Subcutaneous abdominal adipose tissue (tissue), 5 donors: ENCODE results near the gene SAPCD2.

ENCODE experiments used
- H3K27ac ChIP-seq: one replicate; pipeline ENCODE4 v1.7.0; 2013; ENCODE audit warnings: low read depth, mild to moderate bottlenecking, inconsistent platforms, low read length, moderate library complexity
- H3K27me3 ChIP-seq, 5 donors: one replicate each; pipeline ENCODE4 v1.7.0; 2013; ENCODE audit warnings: low read length in 5 of 5, inconsistent platforms in 1 of 5; ENCODE audit not compliant: control insufficient read depth in 5 of 5, insufficient read depth in 4 of 5
- H3K36me3 ChIP-seq, 5 donors: one replicate each; pipeline ENCODE4 v1.7.0; 2013; ENCODE audit warnings: low read length in 5 of 5; ENCODE audit not compliant: control insufficient read depth in 5 of 5, insufficient read depth in 5 of 5
- H3K4me1 ChIP-seq, 5 donors: one replicate each; pipeline ENCODE4 v1.7.0; 2013; ENCODE audit warnings: low read length in 5 of 5, mild to moderate bottlenecking in 3 of 5, moderate library complexity in 1 of 5; ENCODE audit not compliant: control insufficient read depth in 5 of 5, insufficient read depth in 5 of 5
- H3K4me3 ChIP-seq, 5 donors: one replicate each; pipeline ENCODE4 v1.7.0; 2013; ENCODE audit warnings: low read length in 5 of 5, low read depth in 1 of 5
- H3K9ac ChIP-seq, 5 donors: one replicate each; pipeline ENCODE4 v1.7.0; 2013; ENCODE audit warnings: low read length in 5 of 5, mild to moderate bottlenecking in 4 of 5, moderate library complexity in 3 of 5
- H3K9me3 ChIP-seq, 5 donors: one replicate each; pipeline ENCODE4 v1.7.0; 2013; ENCODE audit warnings: low read length in 5 of 5; ENCODE audit not compliant: control insufficient read depth in 5 of 5
- donor health status: healthy.
- donor health status: healthy.
- donor health status: healthy.
- donor health status: healthy.
- donor health status: healthy.

SAPCD2 gene

DNA sequence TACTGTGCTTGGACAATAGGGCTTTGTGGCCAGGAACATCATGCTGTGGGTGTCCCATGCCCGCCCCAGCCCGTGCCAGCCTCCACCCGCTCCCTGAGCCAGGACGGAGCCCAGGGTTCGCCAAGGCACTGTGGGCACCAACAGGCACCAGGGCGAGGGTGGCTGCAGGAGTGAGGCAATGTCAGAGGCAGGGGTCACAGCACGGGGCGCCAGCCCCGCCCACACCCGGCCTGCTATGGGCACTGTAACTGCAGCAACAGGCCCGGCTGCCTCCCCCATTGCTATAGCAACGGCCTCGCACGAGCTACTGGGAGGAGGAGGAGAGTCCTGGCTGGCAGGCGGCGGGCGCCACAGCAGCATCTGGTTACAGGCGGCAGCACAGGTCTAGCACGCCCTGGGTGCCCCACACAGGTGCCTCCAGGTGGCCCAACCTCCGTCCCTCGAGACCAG is 44.8 kb downstream of the SAPCD2 start:
- H3K9ac ChIP-seq: no peak overlapping the region
- H3K27ac ChIP-seq: no peak overlapping the region

GRCh38 chr9:137023583-137023991 is 46.8 kb downstream of the SAPCD2 start:
- Histone ChIP-seq H3K9me3 (no peaks in the 10 kb centered on the region), H3K27me3 (no peaks in the 10 kb centered on the region), H3K4me3 (no peak overlapping the region), H3K27ac (peak overlapping the region; percentile 10), H3K9ac (peak overlapping the region in 1 of 5 donors; percentile 11), H3K4me1 (peaks cover 4 to 53% (median 41%) of the 10 kb centered on the region in 5 donors), H3K36me3 (peaks cover 0 to 24% (median 8%) of the 10 kb centered on the region in 5 donors)

More for the DNA sequence above, 44.8 kb downstream of the SAPCD2 start:
- Histone ChIP-seq H3K36me3 (peaks cover 0 to 10% (median 5%) of the 10 kb centered on the region in 5 donors), H3K27me3 (no peaks in the 10 kb centered on the region), H3K9me3 (no peaks in the 10 kb centered on the region), H3K4me1 (peaks cover 4 to 69% (median 53%) of the 10 kb centered on the region in 5 donors), H3K4me3 (no peak overlapping the region)

DNA sequence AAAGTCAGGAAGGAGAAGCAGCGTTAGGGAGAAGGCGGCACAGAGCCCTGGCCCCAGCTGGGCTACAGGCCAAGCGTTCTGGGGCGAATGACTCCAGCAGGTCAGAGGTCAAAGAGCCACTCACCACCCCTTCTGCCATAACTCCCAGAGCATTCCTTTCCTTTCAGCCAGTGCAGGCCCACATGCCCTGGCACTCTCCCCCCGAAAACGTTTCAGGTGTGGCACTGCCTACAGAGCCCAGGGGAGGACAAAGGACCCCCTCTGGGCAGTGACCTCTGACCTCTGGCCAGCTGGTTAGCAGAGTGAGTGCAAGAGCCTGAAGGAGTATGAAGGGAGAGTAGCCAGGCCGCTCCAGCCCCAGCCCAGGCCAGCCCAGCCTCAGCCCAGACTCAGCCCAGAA is 47.2 kb downstream of the SAPCD2 start:
- peak overlapping the region; percentile 10 for H3K27ac ChIP-seq
- H3K4me3 ChIP-seq: no peak overlapping the region
- H3K9ac ChIP-seq: peak overlapping the region in 1 of 5 donors; percentile 11
- no peaks in the 10 kb centered on the region for H3K27me3 ChIP-seq
- peaks cover 0 to 25% (median 8%) of the 10 kb centered on the region in 5 donors for H3K36me3 ChIP-seq
- H3K4me1 ChIP-seq: peaks cover 4 to 50% (median 37%) of the 10 kb centered on the region in 5 donors
- H3K9me3 ChIP-seq: no peaks in the 10 kb centered on the region

DNA sequence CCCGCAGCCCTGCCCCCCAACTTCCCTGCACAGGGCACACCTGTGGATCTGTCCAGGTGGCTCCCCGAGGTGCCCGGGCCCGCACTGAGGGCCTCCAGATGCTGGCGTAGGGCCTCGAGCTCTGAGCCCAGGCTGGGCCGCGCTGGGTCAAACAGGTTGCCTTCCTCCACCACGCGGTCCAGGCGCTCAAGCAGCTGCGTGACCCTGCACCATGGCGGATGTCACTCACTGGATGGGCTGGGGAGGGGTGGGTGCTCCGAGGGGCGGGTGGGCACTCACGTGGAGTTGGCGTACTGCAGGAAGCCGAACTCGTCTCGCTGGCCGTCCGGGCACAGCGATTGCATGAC is 47.7 kb downstream of the SAPCD2 start:
- Histone ChIP-seq H3K27me3 (no peaks in the 10 kb centered on the region), H3K4me1 (peaks cover 4 to 49% (median 37%) of the 10 kb centered on the region in 5 donors), H3K36me3 (peaks cover 0 to 30% (median 13%) of the 10 kb centered on the region in 5 donors), H3K9me3 (no peaks in the 10 kb centered on the region), H3K9ac (no peak overlapping the region), H3K27ac (no peak overlapping the region), H3K4me3 (no peak overlapping the region)

DNA sequence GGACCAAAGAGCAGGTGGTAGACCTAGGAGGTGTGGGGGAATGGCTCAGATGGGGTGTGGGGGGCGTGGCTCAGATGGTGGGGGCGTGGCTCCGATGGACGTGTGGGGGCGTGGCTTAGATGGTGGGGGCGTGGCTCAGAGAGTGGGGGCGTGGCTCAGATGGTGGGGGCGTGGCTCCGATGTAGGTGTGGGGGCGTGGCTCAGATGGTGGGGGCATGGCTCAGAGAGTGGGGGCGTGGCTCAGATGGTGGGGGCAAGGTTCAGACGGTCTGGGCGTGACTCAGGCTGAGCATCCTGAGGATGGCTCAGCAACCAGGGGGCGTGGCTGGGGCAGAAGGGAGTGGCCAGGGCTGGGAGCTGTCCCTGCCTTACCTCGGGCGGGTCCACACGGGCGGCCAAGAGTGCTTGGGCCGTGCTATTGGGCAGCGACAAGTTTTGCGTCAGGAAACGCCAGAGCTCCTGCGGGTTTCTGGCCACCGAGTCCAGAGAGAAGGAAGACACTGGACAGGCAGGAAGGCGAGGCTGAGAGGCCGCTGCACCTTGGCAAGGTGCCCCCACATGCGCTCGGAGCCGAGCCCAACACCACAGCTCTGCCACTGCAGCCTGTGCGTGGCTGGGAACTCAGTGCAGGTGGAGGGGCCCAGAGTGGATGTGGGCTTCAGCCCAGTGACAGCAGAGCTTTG is 48.2 kb downstream of the SAPCD2 start:
- Histone ChIP-seq H3K9me3 (no peaks in the 10 kb centered on the region), H3K27ac (no peak overlapping the region), H3K4me3 (no peak overlapping the region), H3K36me3 (peaks cover 0 to 35% (median 18%) of the 10 kb centered on the region in 5 donors), H3K4me1 (peaks cover 2 to 44% (median 32%) of the 10 kb centered on the region in 5 donors), H3K9ac (no peak overlapping the region), H3K27me3 (no peaks in the 10 kb centered on the region)

GRCh38 chr9:137021568-137021978 is 48.8 kb downstream of the SAPCD2 start:
- H3K4me1 ChIP-seq: peaks cover 0 to 39% (median 27%) of the 10 kb centered on the region in 5 donors
- H3K4me3 ChIP-seq: no peak overlapping the region
- H3K9me3 ChIP-seq: no peaks in the 10 kb centered on the region
- H3K9ac ChIP-seq: no peak overlapping the region
- no peak overlapping the region for H3K27ac ChIP-seq
- H3K27me3 ChIP-seq: no peaks in the 10 kb centered on the region
- H3K36me3 ChIP-seq: peaks cover 0 to 40% (median 23%) of the 10 kb centered on the region in 5 donors

DNA sequence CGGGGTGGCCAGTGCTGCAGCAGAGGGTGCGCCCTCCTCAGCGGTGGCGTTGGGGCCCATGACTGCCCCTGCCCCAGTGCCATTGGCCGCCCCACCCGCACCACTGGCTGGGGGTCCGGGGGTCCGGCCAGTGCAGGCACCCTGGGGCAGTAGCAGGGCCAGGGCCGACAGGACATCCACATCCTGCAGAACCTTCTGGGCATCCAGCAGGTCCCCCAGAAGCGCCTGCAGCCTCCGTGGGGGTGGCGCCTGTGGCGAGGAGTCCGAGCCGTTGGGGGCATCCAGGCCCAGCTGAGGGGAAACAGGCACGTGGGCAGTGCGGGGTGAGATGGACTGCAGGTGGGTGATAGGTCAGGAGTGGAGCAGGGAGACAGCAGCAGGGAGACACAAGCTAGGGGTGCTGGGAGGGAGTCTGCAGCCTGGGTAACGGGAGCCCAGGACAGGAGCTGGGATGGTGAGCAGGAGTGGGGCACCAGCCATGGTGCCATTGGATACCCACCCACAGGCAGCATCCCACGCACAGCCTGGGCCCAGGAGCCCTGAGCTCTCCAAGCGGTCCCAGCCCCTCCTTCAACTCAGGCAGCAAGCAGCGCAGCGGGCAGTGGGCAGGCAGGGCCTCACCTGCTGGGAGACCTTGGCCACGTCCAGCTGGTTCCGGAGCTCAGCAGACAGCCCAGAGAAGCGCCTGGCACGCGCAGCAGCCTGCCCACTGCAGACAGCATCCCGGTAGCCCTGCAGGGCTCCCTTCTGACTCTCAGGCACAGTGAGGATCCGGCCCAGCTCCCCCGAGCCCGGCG is 49.4 kb downstream of the SAPCD2 start:
- no peak overlapping the region for H3K9ac ChIP-seq
- H3K27me3 ChIP-seq: no peaks in the 10 kb centered on the region
- H3K9me3 ChIP-seq: no peaks in the 10 kb centered on the region
- no peak overlapping the region for H3K4me3 ChIP-seq
- no peak overlapping the region for H3K27ac ChIP-seq
- peaks cover 0 to 47% (median 28%) of the 10 kb centered on the region in 5 donors for H3K36me3 ChIP-seq
- H3K4me1 ChIP-seq: peaks cover 0 to 33% (median 20%) of the 10 kb centered on the region in 5 donors

- Histone ChIP-seq H3K9ac (no peak overlapping the region), H3K27me3 (no peaks in the 10 kb centered on the region), H3K36me3 (peaks cover 0 to 55% (median 36%) of the 10 kb centered on the region in 5 donors), H3K4me1 (peaks cover 0 to 24% (median 12%) of the 10 kb centered on the region in 5 donors), H3K9me3 (no peaks in the 10 kb centered on the region), H3K4me3 (no peak overlapping the region), H3K27ac (no peak overlapping the region)
Observed at GRCh38 chr9:137019891-137020683, 50.3 kb downstream of the SAPCD2 start.

GRCh38 chr9:137018761-137019559 is 51.4 kb downstream of the SAPCD2 start:
- no peak overlapping the region for H3K9ac ChIP-seq
- no peak overlapping the region for H3K27ac ChIP-seq
- H3K4me3 ChIP-seq: no peak overlapping the region
- no peaks in the 10 kb centered on the region for H3K27me3 ChIP-seq
- H3K9me3 ChIP-seq: no peaks in the 10 kb centered on the region
- H3K36me3 ChIP-seq: peaks cover 0 to 66% (median 46%) of the 10 kb centered on the region in 5 donors
- H3K4me1 ChIP-seq: peaks cover 0 to 16% (median 11%) of the 10 kb centered on the region in 5 donors
